ENCODE results near the gene CERS3.

The CERS3 gene

GRCh38 chr15:100373120-100373896 is 155.4 kb downstream of the CERS3 start:
- DNase-seq: peak; percentile 9

GRCh38 chr15:100372739-100373119 is 156.0 kb downstream of the CERS3 start:
- DNase-seq: no peak

- no peak for DNase-seq
Measured at GRCh38 chr15:100355342-100355741, 173.4 kb downstream of the CERS3 start.

- no peak for DNase-seq
Measured at GRCh38 chr15:100353449-100353848, 175.3 kb downstream of the CERS3 start.

GRCh38 chr15:100350434-100351226 is 178.1 kb downstream of the CERS3 start:
- no peak for DNase-seq

All from stimulated activated CD4-positive, alpha-beta T cell treated with anti-CD3 and anti-CD28 coated beads, Interleukin-15, amount 100 ng/mL, for 24 hours (primary cell).